Activated CD8-positive, alpha-beta memory T cell treated with anti-CD3 and anti-CD28 coated beads, Interleukin-2, amount 50 U/mL, for 24 hours (primary cell): ENCODE data around the gene NETO1.

ENCODE experiments used
- DNase-seq: peaks from one replicate; pipeline ENCODE4 v3.0.0-alpha.2; 2020; ENCODE audit errors: extremely low read depth

NETO1 gene

DNA sequence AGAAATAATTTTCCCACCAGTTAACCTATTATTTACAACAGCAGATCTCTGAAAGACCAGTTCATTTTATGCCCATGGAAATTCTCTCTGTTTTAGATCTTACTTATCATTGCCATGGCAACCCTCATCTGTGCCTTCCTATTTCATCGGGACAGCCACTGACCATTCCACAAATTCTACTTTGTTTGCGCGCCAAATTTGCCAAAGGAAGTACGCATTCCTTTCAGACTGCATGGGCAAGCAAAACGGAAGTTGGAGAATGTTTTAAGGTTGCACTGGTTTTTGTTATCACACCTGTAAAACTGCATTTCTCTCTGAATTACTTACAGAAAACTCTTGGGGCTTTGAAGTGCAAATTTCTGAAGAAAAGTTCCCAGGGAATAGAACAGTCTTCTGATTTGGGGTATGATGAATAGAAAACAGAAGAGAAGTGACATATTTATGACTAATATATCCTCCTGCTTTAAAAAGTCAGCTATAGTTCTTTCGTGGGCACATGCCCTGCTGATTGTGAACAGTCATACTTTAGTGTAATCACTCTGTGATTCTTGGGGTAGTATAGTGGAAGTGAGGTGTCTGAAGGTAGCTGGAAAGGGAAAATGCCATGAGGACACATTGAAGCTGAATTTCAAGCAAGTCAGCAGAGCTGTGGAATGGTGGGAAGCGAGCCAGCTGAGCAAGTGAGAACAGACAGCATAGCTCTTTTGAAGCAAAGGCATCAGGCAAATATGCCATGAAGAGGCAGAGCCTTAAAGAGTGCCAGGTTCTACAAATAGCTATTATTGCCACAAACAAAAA is 20.9 kb downstream of the NETO1 start:
- no peak for DNase-seq

DNA sequence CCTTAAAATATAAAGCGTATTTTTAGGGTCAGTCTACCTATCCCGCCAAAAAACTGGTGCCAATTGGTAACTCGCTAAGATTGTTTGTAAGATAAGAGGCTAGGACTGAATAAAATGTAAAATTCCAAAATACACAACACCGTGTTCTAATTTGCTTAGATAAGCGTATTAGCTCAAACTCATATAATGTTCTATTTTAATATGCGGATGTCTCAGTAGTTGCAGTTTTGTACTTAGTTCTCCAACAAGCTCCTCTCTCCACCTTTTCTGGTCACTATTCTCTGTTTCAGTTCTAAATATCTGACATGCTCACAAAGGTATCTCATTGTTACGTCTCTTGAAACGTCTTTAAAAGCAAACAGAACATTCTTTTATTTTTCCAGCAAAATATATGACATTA is 24.0 kb downstream of the NETO1 start:
- DNase-seq = no peak

DNA sequence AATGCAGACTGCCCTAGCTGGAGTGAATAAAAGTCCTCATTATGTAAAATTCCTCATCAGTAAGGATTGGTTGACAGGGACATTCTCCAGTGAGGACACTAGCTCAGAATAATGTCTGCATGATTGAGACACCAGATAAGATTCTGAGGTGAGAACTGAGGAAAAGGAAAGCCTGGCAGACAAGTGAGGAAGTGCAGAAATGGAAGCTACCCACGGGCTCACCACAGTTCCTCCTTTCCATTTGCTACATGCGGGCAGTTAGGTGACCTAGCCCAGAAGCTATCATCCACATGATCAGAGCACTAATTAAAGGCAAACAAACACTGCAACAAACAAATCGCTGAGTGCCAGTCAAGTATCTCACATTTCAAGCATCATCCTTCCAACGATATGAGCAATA is 27.7 kb downstream of the NETO1 start:
- DNase-seq = no peak

DNA sequence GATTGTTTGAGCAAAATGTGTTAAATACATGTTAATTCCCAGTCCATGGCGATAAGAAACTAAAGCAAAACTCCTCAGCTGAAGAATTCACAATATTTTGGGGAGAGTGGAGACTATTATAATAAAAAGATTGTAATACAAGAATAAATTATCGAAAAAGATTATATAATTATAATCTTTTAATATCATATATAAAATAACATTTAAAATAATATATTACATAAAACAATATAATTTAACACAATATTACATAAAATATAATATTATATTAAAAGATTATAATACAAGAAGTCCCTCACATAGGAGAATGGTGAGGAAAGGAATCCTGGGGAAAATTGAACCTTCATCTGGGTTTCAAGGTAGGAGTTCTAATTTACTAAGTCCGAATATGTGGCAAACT is 33.1 kb downstream of the NETO1 start:
- no peak for DNase-seq

DNA sequence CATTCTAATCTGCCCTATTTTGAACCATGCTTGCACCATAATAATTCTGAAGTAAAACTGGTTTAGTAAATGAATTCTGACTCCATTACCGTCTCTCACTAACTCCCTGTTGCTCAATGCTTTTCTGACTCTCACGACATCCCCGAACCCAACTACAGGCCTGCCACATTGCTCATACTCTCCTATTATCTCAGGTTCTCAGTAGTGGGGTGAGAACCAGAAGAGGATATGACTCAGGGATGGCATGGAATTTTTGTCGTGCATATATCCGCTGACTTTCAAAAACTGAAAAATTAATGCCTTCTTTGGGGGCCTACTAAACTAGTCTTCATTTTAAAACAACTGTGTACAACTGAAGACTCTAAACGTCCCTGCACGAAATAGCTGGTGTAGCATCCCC is 34.3 kb downstream of the NETO1 start:
- DNase-seq = no peak

DNA sequence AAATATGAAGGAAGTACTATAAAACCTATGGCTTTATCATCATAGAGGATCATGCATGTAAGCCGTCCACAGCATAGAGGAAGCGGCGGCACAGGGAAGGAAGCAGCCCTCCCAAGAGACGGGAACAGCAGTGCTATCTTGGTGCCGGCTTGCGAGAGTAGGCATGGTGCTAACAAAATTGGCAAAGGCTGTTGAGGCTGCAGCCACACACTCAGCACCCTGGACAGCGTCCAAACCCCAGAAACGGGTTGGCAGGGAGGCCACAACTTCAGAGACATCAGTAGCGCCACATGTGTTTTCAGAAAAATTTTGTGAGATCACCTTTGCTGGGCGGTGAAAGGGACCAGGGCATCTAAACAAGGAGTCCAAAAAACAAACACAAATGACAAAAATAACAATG is 37.7 kb downstream of the NETO1 start:
- no peak for DNase-seq

DNA sequence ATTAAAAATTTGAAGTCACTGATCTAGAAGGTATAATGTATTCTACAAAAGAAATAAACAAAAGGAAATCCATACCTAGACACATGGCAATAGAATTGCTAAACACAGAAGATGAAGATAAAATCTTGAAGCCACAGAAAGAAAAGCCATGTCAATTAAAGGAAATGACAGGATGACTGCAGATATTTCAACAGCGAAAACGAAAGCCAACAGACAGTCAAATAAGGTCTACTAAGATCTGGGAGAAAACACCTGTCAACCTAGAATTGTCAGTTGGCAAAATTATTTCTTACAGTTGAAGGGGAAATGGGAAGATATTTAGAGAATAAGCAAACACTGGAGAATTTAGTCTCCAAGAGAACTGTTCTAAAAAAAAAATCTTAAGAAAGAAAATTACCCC is 39.2 kb downstream of the NETO1 start:
- DNase-seq = no peak

DNA sequence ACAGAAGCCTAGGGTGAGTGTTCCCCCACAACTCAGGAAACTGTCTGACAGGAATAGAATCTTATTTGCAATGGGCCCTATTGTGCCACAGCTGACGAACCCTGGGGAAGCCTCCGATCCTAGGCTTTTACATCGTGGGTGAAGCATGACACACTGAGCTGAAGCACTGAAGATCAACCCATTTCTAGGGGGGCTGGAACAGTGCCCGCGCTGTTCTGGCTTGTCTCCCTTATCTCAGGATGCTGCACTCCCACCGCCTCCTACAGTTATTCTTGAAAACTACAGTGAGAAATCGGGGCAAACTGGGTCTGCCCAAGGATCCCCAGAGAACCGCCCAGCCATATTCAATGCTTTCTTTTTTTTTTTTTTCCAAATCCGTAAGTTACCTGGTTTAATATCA is 41.1 kb downstream of the NETO1 start:
- no peak for DNase-seq

DNA sequence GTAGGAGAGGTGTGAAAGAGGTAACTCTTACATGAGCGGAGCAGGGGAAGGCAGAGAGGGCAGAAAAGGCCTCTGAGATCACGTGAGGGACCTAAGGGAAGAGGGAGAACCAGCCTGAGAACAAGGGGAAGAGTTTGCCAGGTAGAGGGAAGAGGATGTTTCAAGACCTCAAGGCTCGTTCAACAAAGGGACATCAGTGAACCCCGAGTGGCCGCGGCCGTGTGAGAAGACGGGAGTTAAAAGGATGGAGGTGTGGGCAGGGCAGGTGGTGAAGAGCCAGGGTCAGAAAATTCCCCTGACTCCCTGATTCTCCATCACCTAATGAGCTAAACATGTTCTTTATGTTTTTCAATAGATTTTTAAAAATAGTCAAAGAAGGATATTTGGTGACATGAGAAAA is 44.4 kb downstream of the NETO1 start:
- DNase-seq = no peak

DNA sequence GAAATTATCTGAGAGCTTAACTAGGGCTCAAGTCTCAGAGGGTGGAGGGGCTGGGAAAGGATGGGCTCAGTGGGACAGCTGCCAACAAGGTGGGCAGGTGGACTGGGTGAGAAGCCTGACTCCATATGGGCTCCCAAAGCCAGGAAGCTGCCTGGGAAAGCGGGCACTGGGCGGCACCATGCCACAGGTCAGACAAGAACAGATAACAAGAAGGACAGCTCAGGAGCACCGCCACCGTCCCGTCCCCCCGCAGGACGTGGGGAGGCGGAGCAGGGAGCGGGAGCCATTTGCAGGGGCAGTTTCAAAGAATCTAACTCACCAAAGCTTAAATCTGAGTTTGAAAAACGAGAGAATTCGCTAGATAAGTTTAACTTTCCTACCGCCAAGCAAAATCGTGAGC is 45.6 kb downstream of the NETO1 start:
- DNase-seq = no peak

DNA sequence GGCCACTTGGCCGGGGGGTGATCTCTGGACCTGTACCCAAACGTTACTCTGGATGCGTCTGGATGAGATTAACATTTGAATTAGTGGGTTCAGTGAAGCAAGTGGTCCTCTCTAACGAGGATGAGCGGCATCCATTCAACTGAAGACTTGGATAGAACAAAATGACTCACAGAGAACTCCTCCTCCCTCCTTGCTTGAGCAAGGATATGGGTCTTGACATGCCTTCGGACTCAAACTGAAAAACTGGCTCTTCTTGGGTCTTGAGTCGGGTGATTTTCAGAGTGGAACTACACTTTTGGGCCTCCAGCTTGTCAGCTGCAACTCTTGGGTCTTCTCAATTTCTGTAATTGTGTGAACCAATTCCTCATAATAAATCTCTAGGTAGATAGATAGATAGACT is 47.2 kb downstream of the NETO1 start:
- no peak for DNase-seq

DNA sequence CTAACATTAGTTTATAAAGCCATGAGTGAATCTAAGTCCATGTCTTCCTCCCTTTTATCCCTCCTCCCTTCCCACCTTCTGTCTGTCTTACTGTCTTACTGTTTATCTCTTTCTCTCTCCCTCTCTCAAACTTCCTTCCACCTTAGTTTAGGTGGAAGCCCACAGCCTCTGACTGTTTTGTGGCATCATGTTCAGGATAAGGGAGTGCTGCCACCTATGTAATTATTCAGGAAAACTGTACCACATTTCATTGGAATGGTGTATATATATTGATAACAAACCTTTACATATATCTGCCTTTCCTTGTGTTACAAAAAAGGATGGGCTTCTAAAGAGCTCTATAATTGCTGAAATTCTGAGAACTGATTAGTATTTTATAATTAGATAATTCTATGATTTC is 48.7 kb downstream of the NETO1 start:
- no peak for DNase-seq

DNA sequence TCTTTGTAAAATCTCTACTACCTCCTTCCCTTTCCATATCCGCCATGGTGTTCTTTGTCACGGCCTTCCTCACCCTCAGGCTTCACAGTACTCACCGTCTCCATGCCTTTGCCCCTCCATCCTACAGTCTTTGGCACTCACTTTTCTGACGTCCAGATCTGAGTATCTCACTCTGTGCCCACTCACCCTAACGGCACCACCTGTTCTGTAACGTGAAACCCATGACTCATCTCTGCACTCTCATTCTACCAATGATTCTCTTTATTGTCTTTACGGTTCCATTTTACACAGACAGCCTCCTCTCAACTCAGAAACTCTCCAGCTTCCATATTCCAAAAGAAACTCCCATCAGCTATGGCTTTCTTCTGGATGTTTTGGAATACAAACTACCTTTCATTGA is 56.7 kb downstream of the NETO1 start:
- no peak for DNase-seq

DNA sequence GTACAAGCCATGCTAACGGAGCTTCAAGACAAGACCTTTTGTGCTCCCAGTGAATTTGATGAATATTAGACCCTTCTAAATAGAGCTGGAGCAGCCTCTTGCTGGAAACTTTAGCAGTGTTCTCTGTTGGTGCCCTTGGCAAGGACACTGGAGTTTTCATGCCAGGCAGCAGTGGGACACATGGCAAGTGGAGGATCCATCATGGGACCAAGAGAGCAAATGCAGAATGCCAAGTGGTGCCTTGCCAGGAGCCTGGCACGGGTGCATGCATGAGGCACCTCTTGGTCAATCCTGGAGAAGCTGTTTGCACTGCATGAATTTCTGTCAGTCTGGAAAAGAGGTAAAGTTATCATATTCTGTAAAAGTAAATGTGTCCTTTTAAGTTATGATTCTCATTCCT is 59.1 kb downstream of the NETO1 start:
- DNase-seq = no peak

DNA sequence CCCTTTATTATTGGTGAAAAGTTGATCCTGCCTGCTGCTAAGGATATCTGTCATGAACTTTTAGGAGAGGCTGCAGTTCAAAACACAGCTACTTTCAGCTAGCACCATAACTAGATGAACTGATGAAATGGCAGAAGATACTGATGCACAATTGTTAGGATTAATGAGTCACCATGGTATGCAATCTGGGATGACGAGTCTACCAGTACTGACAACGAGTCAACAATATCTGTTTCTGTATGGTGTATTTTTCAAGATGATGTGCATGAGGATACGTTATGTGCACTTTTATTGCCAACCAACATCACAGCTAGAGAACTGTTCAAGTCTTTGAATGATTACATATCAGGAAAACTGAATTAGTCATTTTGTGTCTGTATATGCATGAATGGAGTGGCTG is 68.7 kb downstream of the NETO1 start:
- no peak for DNase-seq

DNA sequence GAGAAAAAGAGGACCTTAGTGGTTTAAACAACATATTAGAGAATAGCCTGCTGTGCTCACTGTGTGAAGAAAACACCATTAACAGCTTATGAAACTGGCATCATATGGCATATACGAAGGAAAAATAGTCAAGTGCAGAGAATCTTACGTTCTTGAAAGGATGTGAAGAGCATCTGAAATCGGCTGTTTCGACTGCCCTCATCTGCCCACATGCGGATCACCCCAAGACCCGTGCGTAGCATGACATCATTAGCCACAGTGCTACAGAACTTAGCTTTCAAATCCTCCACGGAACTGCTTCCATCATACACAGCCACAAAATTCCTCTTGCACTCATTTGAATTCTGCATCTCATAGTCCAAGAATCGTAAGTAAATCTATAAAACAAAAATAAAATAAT is 84.3 kb downstream of the NETO1 start:
- DNase-seq = no peak

DNA sequence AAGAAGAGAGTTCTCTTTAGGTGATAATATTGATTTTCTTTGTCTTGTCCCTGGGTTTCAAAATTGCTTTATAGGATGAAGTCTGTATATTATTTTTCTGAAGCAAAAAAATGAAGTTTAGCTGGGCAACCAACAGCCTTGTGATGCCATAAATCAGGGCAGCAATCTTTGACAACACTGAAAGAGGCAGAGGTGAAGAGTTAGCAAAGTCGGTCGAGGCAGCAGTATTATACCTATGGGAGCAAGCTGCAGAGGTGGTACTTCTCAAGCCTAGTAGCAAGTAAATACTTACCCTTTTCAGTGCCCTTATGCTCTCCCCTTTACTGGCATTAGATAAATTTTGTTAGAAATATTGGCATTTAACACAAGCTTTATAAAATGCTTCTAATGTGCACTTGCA is 92.9 kb downstream of the NETO1 start:
- no peak for DNase-seq

DNA sequence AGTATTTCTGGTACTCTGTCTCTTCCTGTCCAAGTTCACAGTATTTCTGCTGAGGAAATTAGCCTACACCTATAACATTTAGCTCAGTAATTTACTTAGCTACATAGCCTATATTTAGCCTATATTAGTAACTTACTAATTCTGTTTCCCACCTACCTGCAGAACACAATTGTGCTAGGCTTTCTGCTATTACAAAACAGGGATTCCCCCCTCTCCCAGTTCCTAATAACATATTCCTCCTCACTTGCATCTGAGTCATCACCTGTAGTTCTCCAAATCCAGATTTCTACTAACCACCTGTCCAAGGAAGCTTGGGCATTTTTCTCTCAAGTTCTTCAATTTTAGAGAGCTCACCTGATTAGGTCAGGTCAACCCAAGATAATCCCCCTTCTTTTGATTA is 94.9 kb downstream of the NETO1 start:
- DNase-seq = no peak

DNA sequence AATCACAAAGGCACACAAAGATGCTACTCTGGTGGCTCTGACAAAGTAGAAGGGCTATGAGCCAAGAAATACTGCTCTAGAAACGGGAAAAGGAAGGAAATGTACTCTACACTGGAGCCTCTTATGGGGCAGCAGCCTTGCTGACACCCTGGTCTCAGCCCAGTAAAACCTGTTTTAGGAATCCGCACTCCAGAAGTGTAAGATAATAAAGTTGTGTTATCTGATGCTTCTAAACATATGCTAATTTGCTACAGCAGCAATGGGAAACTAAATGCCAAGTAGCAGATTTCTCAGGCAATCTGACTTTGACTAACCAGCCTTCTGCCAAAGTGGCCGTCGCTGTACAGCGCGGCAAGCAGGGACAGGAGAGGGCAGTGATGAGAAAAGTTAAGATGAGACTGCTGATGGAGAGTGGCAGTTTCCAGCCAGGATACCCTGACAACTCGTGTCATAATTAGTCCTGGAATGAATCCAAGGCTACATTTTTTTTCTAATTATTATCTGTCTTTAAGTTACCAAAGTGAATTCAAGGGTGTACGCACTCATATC is 99.0 kb downstream of the NETO1 start:
- DNase-seq = no peak

DNA sequence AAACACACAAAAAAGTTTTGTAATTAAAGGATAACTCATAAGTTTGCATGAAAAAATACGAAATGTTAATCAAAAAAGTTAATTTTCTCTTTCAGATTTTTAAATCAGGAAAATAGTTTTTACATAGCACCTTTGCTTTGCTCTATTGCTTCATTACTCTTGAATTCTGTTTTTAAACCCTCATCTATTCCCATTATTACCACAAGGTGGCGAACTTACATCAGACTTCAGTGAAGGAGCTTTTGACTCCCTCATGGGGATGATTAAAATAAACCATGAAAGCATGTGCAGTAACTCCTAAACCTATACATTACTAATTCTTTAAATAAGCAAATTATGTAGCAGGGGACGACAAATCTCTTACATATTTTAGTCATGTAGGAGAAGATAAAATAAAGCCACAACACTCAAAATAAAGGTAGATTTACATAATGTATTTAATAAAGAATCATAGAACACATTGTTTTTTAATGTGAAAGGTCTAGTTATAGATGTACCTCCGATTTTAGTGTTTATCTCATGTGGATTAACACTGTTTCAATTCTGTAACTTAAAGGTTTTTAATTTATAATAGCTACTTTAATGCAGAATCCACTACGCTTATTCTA is 105.2 kb downstream of the NETO1 start:
- DNase-seq = no peak

DNA sequence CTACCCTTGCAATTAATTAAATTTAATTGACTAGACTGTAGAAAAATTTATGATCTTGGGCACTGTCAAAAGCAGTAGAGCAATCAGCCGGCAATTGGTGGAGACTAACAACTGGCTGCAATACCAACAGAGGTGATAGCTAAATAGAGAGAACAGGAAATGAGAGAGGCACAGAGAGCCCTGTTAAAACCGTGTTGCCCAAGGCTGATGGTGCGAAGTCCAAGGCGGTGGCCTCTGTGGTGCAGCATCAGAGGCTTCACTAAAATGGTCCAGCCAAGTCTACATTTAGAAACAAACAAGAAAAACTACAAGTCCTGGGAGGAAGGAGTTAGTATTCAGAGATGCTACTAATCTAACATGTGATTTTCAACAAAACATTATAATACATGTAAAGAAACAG is 115.6 kb downstream of the NETO1 start:
- DNase-seq = no peak

DNA sequence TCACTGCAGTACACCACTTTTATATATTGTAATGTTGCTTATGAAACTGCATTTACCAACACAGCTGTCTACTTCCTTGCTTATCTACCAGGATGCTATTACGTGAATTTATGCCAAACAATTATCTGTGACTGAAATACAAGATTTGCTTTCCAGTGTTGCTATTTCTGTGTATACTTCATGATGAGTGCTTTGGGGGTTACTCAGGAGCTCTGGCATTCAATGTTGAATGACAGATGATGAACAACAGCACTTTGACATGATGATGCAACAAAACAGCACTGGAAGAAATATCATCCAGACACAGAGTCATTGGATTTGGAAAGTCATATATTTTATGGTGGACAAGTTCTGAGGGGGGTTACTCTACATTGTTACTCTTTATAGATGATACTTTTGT is 125.8 kb downstream of the NETO1 start:
- DNase-seq = no peak

DNA sequence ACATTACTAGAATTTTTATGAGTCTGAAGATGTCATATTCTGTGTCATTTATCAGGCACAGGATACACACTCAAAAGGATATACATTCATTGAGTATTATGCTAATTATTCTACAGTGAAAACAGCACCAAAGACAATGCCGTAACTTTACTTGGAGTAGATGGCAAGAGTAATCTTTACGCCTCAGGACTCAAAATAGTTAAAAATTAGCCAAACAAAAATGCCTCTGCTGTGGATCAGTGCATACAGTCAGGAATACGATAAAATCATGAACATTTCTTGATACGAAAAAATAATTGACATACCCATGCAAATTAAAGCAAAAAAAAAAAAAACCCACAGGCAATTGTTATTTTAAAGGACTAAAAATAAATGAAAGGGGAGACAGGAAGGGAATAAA is 129.7 kb downstream of the NETO1 start:
- no peak for DNase-seq

DNA sequence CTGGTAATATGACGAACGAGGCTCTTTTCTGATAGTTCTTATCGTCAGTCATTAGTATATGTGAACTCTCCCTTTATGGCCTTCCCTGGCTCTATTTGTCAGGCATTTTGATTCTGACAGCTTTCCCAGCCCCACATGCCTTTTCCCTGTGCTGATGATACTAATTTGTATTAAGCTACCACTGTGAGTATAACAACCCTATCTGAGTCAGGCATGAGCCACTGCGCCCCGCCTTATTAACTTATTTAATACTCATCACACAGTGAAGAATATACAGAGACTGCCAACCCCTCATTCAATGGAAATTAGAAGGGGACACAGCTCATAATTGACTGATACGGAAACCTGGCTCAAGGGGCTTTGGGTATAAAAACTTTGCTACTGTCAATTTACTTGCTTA is 140.0 kb downstream of the NETO1 start:
- no peak for DNase-seq
